Uterus (tissue), 2 donors: ENCODE results near the gene DPEP2NB.

Experiments
- POLR2A ChIP-seq, 2 donors: fragments of 450-650 bp; IDR thresholded peaks; one replicate each; pipeline ENCODE4 v1.6.1; 2016; ENCODE audit warnings: antibody characterized with exemption in 2 of 2, mild to moderate bottlenecking in 1 of 2, moderate library complexity in 1 of 2
- TF ChIP-seq, protein P1 (sequence below), 4 experiments: fragments of 200-600 bp in 2 of 4; fragments of 450-650 bp in 2 of 4; sonication (generic) in 2 of 4; IDR thresholded peaks; one replicate each; pipeline ENCODE4 v1.5.1; 2016 to 2019; ENCODE audit warnings: antibody characterized with exemption in 4 of 4, mild to moderate bottlenecking in 2 of 4, moderate library complexity in 1 of 4

- TF ChIP-seq, protein P1, sequence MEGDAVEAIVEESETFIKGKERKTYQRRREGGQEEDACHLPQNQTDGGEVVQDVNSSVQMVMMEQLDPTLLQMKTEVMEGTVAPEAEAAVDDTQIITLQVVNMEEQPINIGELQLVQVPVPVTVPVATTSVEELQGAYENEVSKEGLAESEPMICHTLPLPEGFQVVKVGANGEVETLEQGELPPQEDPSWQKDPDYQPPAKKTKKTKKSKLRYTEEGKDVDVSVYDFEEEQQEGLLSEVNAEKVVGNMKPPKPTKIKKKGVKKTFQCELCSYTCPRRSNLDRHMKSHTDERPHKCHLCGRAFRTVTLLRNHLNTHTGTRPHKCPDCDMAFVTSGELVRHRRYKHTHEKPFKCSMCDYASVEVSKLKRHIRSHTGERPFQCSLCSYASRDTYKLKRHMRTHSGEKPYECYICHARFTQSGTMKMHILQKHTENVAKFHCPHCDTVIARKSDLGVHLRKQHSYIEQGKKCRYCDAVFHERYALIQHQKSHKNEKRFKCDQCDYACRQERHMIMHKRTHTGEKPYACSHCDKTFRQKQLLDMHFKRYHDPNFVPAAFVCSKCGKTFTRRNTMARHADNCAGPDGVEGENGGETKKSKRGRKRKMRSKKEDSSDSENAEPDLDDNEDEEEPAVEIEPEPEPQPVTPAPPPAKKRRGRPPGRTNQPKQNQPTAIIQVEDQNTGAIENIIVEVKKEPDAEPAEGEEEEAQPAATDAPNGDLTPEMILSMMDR (IDR thresholded peaks at IDR 0.05): no peak
- TF ChIP-seq POLR2A (IDR thresholded peaks at IDR 0.05): no peak
These were observed 6.6 kb upstream of the DPEP2NB start for GRCh38 chr16:68022278-68022727.
